Loucy (cell line): ENCODE data around the gene KCTD12.

ENCODE experiments used
- H2AFZ ChIP-seq: fragments of 200-600 bp; sonication (generic); 2 replicates; pipeline ENCODE4 v1.6.0; 2016; ENCODE audit warnings: antibody characterized with exemption, mild to moderate bottlenecking, low read length, moderate library complexity
- H3F3A ChIP-seq: fragments of 200-600 bp; 2 replicates; pipeline ENCODE4 v1.6.0; 2016; ENCODE audit warnings: antibody characterized with exemption, low read depth, mild to moderate bottlenecking
- H3K27me3 ChIP-seq: fragments of 200-600 bp; sonication (generic); 2 replicates; pipeline ENCODE4 v1.6.1; 2014; ENCODE audit warnings: low read length, mild to moderate bottlenecking; ENCODE audit not compliant: insufficient read depth, poor library complexity, severe bottlenecking
- H3K36me3 ChIP-seq: fragments of 200-600 bp; sonication (generic); 2 replicates; pipeline ENCODE4 v1.6.1; 2016; ENCODE audit warnings: low read length; ENCODE audit not compliant: insufficient read depth
- H3K4me1 ChIP-seq: fragments of 200-600 bp; sonication (generic); 2 replicates; pipeline ENCODE4 v1.5.1; 2014; ENCODE audit warnings: low read length, mild to moderate bottlenecking; ENCODE audit not compliant: insufficient read depth, poor library complexity, severe bottlenecking
- H3K4me2 ChIP-seq: fragments of 200-600 bp; sonication (generic); 2 replicates; pipeline ENCODE4 v1.6.0; 2014; ENCODE audit warnings: antibody characterized with exemption, low read length, low read depth, mild to moderate bottlenecking; ENCODE audit not compliant: poor library complexity, severe bottlenecking
- H3K4me3 ChIP-seq: fragments of 200-600 bp; sonication (generic); 2 replicates; pipeline ENCODE4 v1.5.1; 2014; ENCODE audit warnings: low read length, mild to moderate bottlenecking, mixed read lengths; ENCODE audit not compliant: poor library complexity, severe bottlenecking
- H3K79me2 ChIP-seq: fragments of 200-600 bp; sonication (generic); 2 replicates; pipeline ENCODE4 v1.6.1; 2014; ENCODE audit warnings: low read length; ENCODE audit not compliant: insufficient read depth
- H3K9ac ChIP-seq: fragments of 200-600 bp; sonication (generic); 2 replicates; pipeline ENCODE4 v1.6.0; 2014; ENCODE audit warnings: mild to moderate bottlenecking, low read depth, low read length, moderate library complexity; ENCODE audit not compliant: poor library complexity, severe bottlenecking
- H3K9me2 ChIP-seq: fragments of 200-600 bp; sonication (generic); replicated peaks from 2 replicates; pipeline ENCODE4 v1.6.1; 2016; ENCODE audit warnings: low read depth, low read length, mixed read lengths
- H3K9me3 ChIP-seq: fragments of 200-600 bp; sonication (generic); 2 replicates; pipeline ENCODE4 v1.6.1; 2014; ENCODE audit warnings: mild to moderate bottlenecking, antibody characterized with exemption, low read length, low read depth; ENCODE audit not compliant: insufficient read depth
- H4K20me1 ChIP-seq: fragments of 200-600 bp; sonication (generic); 2 replicates; pipeline ENCODE4 v1.6.0; 2014; ENCODE audit warnings: antibody characterized with exemption, low read length, mild to moderate bottlenecking; ENCODE audit not compliant: insufficient read depth, poor library complexity, severe bottlenecking
- EZH2phosphoT487 ChIP-seq: fragments of 200-600 bp; IDR thresholded peaks from 2 replicates; pipeline ENCODE4 v1.6.1; 2018; ENCODE audit warnings: antibody characterized with exemption, mild to moderate bottlenecking, moderate library complexity, borderline replicate concordance
- TF ChIP-seq, protein P1 (sequence below): fragments of 200-600 bp; sonication (generic); conservative IDR thresholded peaks from 2 replicates; pipeline ENCODE4 v1.5.1; 2014; ENCODE audit warnings: mild to moderate bottlenecking, antibody characterized with exemption, low read length

KCTD12 gene

GRCh38 chr13:76871432-76871831 lies 14.8 kb downstream of the KCTD12 start:
- no peak overlapping the region for H2AFZ ChIP-seq
- H3K4me2 ChIP-seq, result no peak overlapping the region
- H3K79me2 ChIP-seq, result no peaks in the 10 kb centered on the region

DNA sequence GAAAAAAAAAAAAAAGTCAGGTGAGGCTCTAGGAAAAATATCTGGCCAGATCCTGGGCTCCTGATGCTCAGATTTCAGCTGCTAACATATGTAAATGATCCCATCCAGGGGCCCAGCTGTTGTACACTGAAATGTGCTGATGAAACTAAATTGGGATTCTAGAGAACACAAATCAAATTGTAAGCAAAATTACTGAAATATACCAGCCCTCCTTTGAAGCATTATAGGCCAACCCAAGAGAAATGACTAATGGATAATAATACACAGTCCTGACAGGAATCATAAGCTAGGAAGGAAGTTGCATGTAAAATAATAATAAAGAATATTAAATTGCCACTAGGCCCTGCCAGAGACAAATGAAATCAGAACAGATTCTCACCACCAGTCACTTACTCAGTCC lies 17.8 kb downstream of the KCTD12 start:
- no peaks in the 10 kb centered on the region for H3K36me3 ChIP-seq
- no peaks in the 10 kb centered on the region for H4K20me1 ChIP-seq
- no peaks in the 10 kb centered on the region for H3K9me3 ChIP-seq
- no peak overlapping the region for H2AFZ ChIP-seq
- no peaks in the 10 kb centered on the region for H3K79me2 ChIP-seq
- no peak overlapping the region for H3K9ac ChIP-seq
- H3K9me2 ChIP-seq, result no peaks in the 10 kb centered on the region
- no peaks in the 10 kb centered on the region for H3K27me3 ChIP-seq
- H3K4me2 ChIP-seq, result no peak overlapping the region
- H3K4me3 ChIP-seq, result no peak overlapping the region
- no peaks in the 10 kb centered on the region for H3F3A ChIP-seq
- H3K4me1 ChIP-seq, result no peaks in the 10 kb centered on the region
- TF ChIP-seq, protein P1, sequence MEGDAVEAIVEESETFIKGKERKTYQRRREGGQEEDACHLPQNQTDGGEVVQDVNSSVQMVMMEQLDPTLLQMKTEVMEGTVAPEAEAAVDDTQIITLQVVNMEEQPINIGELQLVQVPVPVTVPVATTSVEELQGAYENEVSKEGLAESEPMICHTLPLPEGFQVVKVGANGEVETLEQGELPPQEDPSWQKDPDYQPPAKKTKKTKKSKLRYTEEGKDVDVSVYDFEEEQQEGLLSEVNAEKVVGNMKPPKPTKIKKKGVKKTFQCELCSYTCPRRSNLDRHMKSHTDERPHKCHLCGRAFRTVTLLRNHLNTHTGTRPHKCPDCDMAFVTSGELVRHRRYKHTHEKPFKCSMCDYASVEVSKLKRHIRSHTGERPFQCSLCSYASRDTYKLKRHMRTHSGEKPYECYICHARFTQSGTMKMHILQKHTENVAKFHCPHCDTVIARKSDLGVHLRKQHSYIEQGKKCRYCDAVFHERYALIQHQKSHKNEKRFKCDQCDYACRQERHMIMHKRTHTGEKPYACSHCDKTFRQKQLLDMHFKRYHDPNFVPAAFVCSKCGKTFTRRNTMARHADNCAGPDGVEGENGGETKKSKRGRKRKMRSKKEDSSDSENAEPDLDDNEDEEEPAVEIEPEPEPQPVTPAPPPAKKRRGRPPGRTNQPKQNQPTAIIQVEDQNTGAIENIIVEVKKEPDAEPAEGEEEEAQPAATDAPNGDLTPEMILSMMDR, result no peak
- no peak for TF ChIP-seq EZH2phosphoT487

More at GRCh38 chr13:76871432-76871831, 14.8 kb downstream of the KCTD12 start:
- Histone ChIP-seq H3K27me3 (no peaks in the 10 kb centered on the region), H3K9me3 (no peaks in the 10 kb centered on the region), H4K20me1 (no peaks in the 10 kb centered on the region), H3K4me1 (no peaks in the 10 kb centered on the region), H3K9me2 (no peaks in the 10 kb centered on the region), H3K9ac (no peak overlapping the region), H3K4me3 (no peak overlapping the region), H3F3A (no peaks in the 10 kb centered on the region), H3K36me3 (no peaks in the 10 kb centered on the region)
- TF ChIP-seq, protein P1, result no peak

DNA sequence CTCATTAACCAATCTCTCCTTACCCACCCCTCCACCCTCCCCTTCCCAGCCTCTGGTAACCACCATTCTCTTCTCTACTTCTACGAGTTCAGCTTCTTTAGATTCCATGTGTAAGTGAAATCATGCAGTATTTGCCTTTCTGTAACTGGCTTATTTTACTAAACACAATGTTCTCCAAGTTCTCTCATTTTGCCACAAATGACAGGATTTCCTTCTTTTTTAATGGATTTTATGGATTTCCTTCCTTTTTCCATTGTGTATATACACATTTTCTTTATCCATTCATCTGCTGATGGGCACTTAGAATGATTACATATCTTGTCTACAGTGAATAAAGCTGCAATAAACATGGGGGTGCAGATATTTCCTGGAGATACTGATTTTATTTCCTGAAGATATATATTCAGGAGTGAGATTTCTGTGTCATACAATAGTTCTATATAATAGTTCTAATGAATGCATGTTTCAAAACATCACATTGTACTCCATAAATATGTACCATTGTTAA lies 20.2 kb downstream of the KCTD12 start:
- Histone ChIP-seq H3F3A (no peaks in the 10 kb centered on the region), H3K4me1 (no peaks in the 10 kb centered on the region), H3K4me3 (no peak overlapping the region)

More for the DNA sequence above, 20.2 kb downstream of the KCTD12 start:
- TF ChIP-seq, protein P1, result no peak
- no peak for TF ChIP-seq EZH2phosphoT487
- Histone ChIP-seq H3K4me2 (no peak overlapping the region), H3K36me3 (no peaks in the 10 kb centered on the region), H3K9me2 (no peaks in the 10 kb centered on the region), H4K20me1 (no peaks in the 10 kb centered on the region), H3K27me3 (no peaks in the 10 kb centered on the region), H3K9me3 (no peaks in the 10 kb centered on the region), H3K9ac (no peak overlapping the region), H2AFZ (no peak overlapping the region), H3K79me2 (no peaks in the 10 kb centered on the region)
